Bronchial epithelial cell (primary cell): ENCODE data around the gene FNDC3B. TPM values are rescaled to one million over a fixed set of nuclear protein-coding genes. Genes with fewer than 3 reads are reported as not detected.

ENCODE experiments used
- DNase-seq: peaks from one replicate; pipeline ENCODE4 v3.0.0-alpha.2; 2010; ENCODE audit warnings: low read depth
- FAIRE-seq: peaks from 2 replicates; lab custom pipeline; 2011; peaks lifted over from hg19 to GRCh38; lab: Jason Lieb, UNC
- H3K27me3 ChIP-seq: 2 replicates; pipeline ENCODE4 v1.5.1; 2011; ENCODE audit warnings: low read length; ENCODE audit not compliant: control insufficient read depth, insufficient read depth
- H3K36me3 ChIP-seq: 2 replicates; pipeline ENCODE4 v1.5.1; 2011; ENCODE audit warnings: low read length; ENCODE audit not compliant: control insufficient read depth, insufficient read depth
- H3K4me3 ChIP-seq: 2 replicates; pipeline ENCODE4 v1.5.1; 2011; ENCODE audit warnings: mild to moderate bottlenecking, low read depth, low read length, control low read depth
- total RNA-seq: library from RNA; depleted of rRNA; stranded (reverse); fragments of >200 nt; gene quantifications from 2 replicates; pipeline ENCODE4 v1.2.1, GENCODE V29; 2014
- TF ChIP-seq, protein P1 (sequence below): IDR thresholded peaks from 2 replicates; pipeline ENCODE4 v1.5.1; 2011; ENCODE audit warnings: mild to moderate bottlenecking, moderate library complexity, low read length, control low read depth, inconsistent platforms; ENCODE audit not compliant: insufficient read depth, severe bottlenecking

Gene FNDC3B
- total RNA-seq, 1 donor from 2014 or later, result 39.2 TPM

DNA sequence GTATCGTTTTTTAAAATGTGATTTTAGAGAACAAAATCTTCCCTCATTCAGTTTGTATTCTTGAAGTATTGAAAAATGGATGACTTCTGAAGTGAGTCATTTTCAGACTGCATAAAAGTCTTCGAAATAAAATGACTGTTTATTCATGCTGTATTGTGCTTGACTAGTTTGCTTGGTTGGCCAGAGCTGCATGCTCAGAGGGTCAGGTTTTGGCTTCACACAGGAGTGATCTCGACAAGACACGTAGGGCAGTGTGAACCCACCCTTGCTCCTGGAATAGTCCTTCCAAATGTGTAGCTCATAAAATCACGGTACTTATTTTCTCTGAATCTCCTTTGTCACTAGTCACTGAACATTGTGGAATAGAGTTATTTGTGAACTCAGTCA, 73.3 kb downstream of the FNDC3B start:
- H3K4me3 ChIP-seq, result no peak overlapping the region
- TF ChIP-seq, protein P1, sequence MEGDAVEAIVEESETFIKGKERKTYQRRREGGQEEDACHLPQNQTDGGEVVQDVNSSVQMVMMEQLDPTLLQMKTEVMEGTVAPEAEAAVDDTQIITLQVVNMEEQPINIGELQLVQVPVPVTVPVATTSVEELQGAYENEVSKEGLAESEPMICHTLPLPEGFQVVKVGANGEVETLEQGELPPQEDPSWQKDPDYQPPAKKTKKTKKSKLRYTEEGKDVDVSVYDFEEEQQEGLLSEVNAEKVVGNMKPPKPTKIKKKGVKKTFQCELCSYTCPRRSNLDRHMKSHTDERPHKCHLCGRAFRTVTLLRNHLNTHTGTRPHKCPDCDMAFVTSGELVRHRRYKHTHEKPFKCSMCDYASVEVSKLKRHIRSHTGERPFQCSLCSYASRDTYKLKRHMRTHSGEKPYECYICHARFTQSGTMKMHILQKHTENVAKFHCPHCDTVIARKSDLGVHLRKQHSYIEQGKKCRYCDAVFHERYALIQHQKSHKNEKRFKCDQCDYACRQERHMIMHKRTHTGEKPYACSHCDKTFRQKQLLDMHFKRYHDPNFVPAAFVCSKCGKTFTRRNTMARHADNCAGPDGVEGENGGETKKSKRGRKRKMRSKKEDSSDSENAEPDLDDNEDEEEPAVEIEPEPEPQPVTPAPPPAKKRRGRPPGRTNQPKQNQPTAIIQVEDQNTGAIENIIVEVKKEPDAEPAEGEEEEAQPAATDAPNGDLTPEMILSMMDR, result no peak

GRCh38 chr3:172113710-172114109, 74.3 kb downstream of the FNDC3B start:
- FAIRE-seq (no peak), DNase-seq (no peak)
- Histone ChIP-seq H3K36me3 (peaks cover 6% of the 10 kb centered on the region), H3K4me3 (no peak overlapping the region), H3K27me3 (no peaks in the 10 kb centered on the region)
- TF ChIP-seq, protein P1, result no peak

More for the DNA sequence above, 73.3 kb downstream of the FNDC3B start:
- Histone ChIP-seq H3K36me3 (peaks cover 6% of the 10 kb centered on the region), H3K27me3 (no peaks in the 10 kb centered on the region)
- no peak for FAIRE-seq
- DNase-seq, result no peak

- DNase-seq (no peak), FAIRE-seq (no peak)
- Histone ChIP-seq H3K4me3 (no peak overlapping the region), H3K36me3 (peaks cover 7% of the 10 kb centered on the region), H3K27me3 (no peaks in the 10 kb centered on the region)
- TF ChIP-seq, protein P1, result no peak
Measured at GRCh38 chr3:172115059-172115458, 75.7 kb downstream of the FNDC3B start.

DNA sequence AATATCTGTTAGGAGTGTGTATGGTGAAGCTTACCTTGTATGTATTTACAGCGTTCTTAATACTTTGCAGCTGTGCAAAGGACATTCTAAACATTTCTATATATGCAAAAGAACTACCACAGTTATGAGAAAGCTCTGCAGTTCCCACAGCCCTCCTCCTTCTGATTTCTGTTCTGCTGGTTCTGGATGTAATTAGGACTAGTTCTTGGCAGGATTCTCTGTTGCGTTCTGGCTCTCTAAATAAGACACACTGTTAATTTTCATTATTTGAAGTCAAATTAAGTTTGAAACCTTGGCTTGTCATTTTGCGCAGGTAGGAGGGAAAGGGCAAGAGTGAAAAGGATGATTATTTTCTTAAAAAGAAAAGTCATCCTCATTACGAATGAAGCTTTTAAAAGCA, 76.4 kb downstream of the FNDC3B start:
- TF ChIP-seq, protein P1, result no peak
- DNase-seq, result no peak
- H3K27me3 ChIP-seq, result no peaks in the 10 kb centered on the region
- no peak for FAIRE-seq
- H3K36me3 ChIP-seq, result peaks cover 7% of the 10 kb centered on the region
- no peak overlapping the region for H3K4me3 ChIP-seq

- H3K4me3 ChIP-seq, result no peak overlapping the region
- H3K36me3 ChIP-seq, result peaks cover 8% of the 10 kb centered on the region
- FAIRE-seq, result no peak
- H3K27me3 ChIP-seq, result no peaks in the 10 kb centered on the region
- TF ChIP-seq, protein P1, result no peak
- no peak for DNase-seq
Measured at GRCh38 chr3:172118019-172118418, 78.6 kb downstream of the FNDC3B start.

- DNase-seq, result no peak
- H3K36me3 ChIP-seq, result peaks cover 7% of the 10 kb centered on the region
- H3K4me3 ChIP-seq, result no peak overlapping the region
- TF ChIP-seq, protein P1, result no peak
- FAIRE-seq, result no peak
- H3K27me3 ChIP-seq, result no peaks in the 10 kb centered on the region
Measured at GRCh38 chr3:172119266-172119969, 80.0 kb downstream of the FNDC3B start.
